H9 (cell line): ENCODE data around the gene PAX1. TPM values are rescaled to one million over a fixed set of nuclear protein-coding genes. Genes with fewer than 3 reads are reported as not detected.

ENCODE experiments used
- DNase-seq: peaks from one replicate; pipeline ENCODE4 v3.0.0-alpha.2; 2017
- H2AFZ ChIP-seq: one replicate; pipeline ENCODE4 v1.6.1; 2013; ENCODE audit warnings: mild to moderate bottlenecking, low read length, control low read depth, moderate library complexity
- H2AK5ac ChIP-seq: 2 replicates; pipeline ENCODE4 v1.6.1; 2013; ENCODE audit warnings: low read length, control low read depth, mixed read lengths; ENCODE audit not compliant: insufficient read length
- H2BK120ac ChIP-seq: one replicate; pipeline ENCODE4 v1.6.1; 2013; ENCODE audit warnings: low read depth, mild to moderate bottlenecking, low read length, control low read depth, inconsistent platforms; ENCODE audit not compliant: poor library complexity, severe bottlenecking
- H2BK12ac ChIP-seq: 2 replicates; pipeline ENCODE4 v1.6.1; 2013; ENCODE audit warnings: low read length, control low read depth, mixed read lengths, low read depth; ENCODE audit not compliant: insufficient read length
- H2BK15ac ChIP-seq: 2 replicates; pipeline ENCODE4 v1.6.1; 2013; ENCODE audit warnings: low read depth, low read length, control low read depth
- H2BK20ac ChIP-seq: one replicate; pipeline ENCODE4 v1.6.1; 2013; ENCODE audit warnings: low read depth, mild to moderate bottlenecking, low read length, control low read depth, inconsistent platforms; ENCODE audit not compliant: poor library complexity, severe bottlenecking
- H2BK5ac ChIP-seq: 2 replicates; pipeline ENCODE4 v1.6.1; 2013; ENCODE audit warnings: low read length, control low read depth, mixed read lengths; ENCODE audit not compliant: insufficient read length
- H3K14ac ChIP-seq: 2 replicates; pipeline ENCODE4 v1.6.1; 2013; ENCODE audit warnings: low read length, control low read depth; ENCODE audit not compliant: insufficient read depth
- H3K18ac ChIP-seq: 2 replicates; pipeline ENCODE4 v1.6.1; 2013; ENCODE audit warnings: low read depth, mild to moderate bottlenecking, mixed read lengths, low read length, control low read depth; ENCODE audit not compliant: insufficient read length
- H3K23ac ChIP-seq: 2 replicates; pipeline ENCODE4 v1.6.1; 2013; ENCODE audit warnings: low read length, control low read depth, mixed read lengths, low read depth; ENCODE audit not compliant: insufficient read length
- H3K23me2 ChIP-seq: 2 replicates; pipeline ENCODE4 v1.6.1; 2013; ENCODE audit warnings: low read depth, mild to moderate bottlenecking, mixed read lengths, low read length, control low read depth; ENCODE audit not compliant: insufficient read length, poor library complexity, severe bottlenecking
- H3K27ac ChIP-seq: 2 replicates; pipeline ENCODE4 v1.5.1; 2013; ENCODE audit warnings: low read length, control low read depth, mixed read lengths, low read depth; ENCODE audit not compliant: insufficient read length
- H3K27me3 ChIP-seq: 2 replicates; pipeline ENCODE4 v1.6.1; 2013; ENCODE audit warnings: low read length, control low read depth, inconsistent platforms; ENCODE audit not compliant: insufficient read depth
- H3K4ac ChIP-seq: 2 replicates; pipeline ENCODE4 v1.6.1; 2013; ENCODE audit warnings: low read depth, mild to moderate bottlenecking, control low read depth, inconsistent platforms, low read length, moderate library complexity
- H3K4me1 ChIP-seq: 2 replicates; pipeline ENCODE4 v1.6.1; 2013; ENCODE audit warnings: low read length, control low read depth, inconsistent platforms; ENCODE audit not compliant: insufficient read depth
- H3K4me2 ChIP-seq: 2 replicates; pipeline ENCODE4 v1.6.1; 2013; ENCODE audit warnings: low read length, control low read depth, mixed read lengths; ENCODE audit not compliant: insufficient read length, insufficient read depth
- H3K56ac ChIP-seq: 2 replicates; pipeline ENCODE4 v1.6.1; 2013; ENCODE audit warnings: low read depth, mild to moderate bottlenecking, mixed read lengths, low read length, control low read depth; ENCODE audit not compliant: insufficient read length
- H3K79me1 ChIP-seq: 2 replicates; pipeline ENCODE4 v1.6.1; 2013; ENCODE audit warnings: low read depth, mild to moderate bottlenecking, moderate library complexity, low read length, control low read depth, inconsistent platforms; ENCODE audit not compliant: insufficient read depth, poor library complexity, severe bottlenecking
- H3K79me2 ChIP-seq: 2 replicates; pipeline ENCODE4 v1.6.1; 2013; ENCODE audit warnings: low read length, control low read depth, inconsistent platforms; ENCODE audit not compliant: insufficient read depth
- H3K9ac ChIP-seq: 2 replicates; pipeline ENCODE4 v1.6.1; 2013; ENCODE audit warnings: low read length, control low read depth, mixed read lengths; ENCODE audit not compliant: insufficient read length; ENCODE audit errors: extremely low read depth
- H3K9me3 ChIP-seq: one replicate; pipeline ENCODE4 v1.6.1; 2013; ENCODE audit warnings: low read depth, low read length, inconsistent platforms; ENCODE audit not compliant: control insufficient read depth
- H3T11ph ChIP-seq: one replicate; pipeline ENCODE4 v1.6.1; 2013; ENCODE audit warnings: mild to moderate bottlenecking, low read length, control low read depth, inconsistent platforms
- H4K20me1 ChIP-seq: one replicate; pipeline ENCODE4 v1.6.1; 2013; ENCODE audit not compliant: control insufficient read depth, insufficient read length, insufficient read depth
- H4K5ac ChIP-seq: 2 replicates; pipeline ENCODE4 v1.6.1; 2013; ENCODE audit warnings: low read depth, mild to moderate bottlenecking, mixed read lengths, low read length, control low read depth; ENCODE audit not compliant: insufficient read length
- H4K8ac ChIP-seq: replicated peaks from 2 replicates; pipeline ENCODE4 v1.6.1; 2013; ENCODE audit warnings: low read length, control low read depth, mixed read lengths, low read depth; ENCODE audit not compliant: insufficient read length
- H4K91ac ChIP-seq: 2 replicates; pipeline ENCODE4 v1.6.1; 2013; ENCODE audit warnings: low read depth, mild to moderate bottlenecking, moderate library complexity, mixed read lengths, low read length, control low read depth; ENCODE audit not compliant: insufficient read length
- H3K27ac Mint-ChIP-seq, 3 experiments: 2 replicates in 2 of 3; 3 replicates in 1 of 3; pipeline ENCODE4 v1.8.0; 2020 to 2021; ENCODE audit warnings: mixed read lengths in 3 of 3, mild to moderate bottlenecking in 1 of 3, moderate library complexity in 1 of 3
- H3K27me3 Mint-ChIP-seq: 2 replicates; pipeline ENCODE4 v1.8.0; 2021; ENCODE audit warnings: low read depth, mild to moderate bottlenecking, moderate library complexity, mixed read lengths
- H3K36me3 Mint-ChIP-seq, 3 experiments: 2 replicates in 2 of 3; 3 replicates in 1 of 3; pipeline ENCODE4 v1.8.0; 2020 to 2021; ENCODE audit warnings: low read depth in 3 of 3, mixed read lengths in 3 of 3; ENCODE audit not compliant: insufficient read depth in 1 of 3
- H3K4me1 Mint-ChIP-seq, 2 experiments: 2 replicates each; pipeline ENCODE4 v1.8.0; 2020; ENCODE audit warnings: mixed read lengths in 2 of 2
- H3K4me3 Mint-ChIP-seq, 2 experiments: 2 replicates in 1 of 2; 3 replicates in 1 of 2; pipeline ENCODE4 v1.8.0; 2020 to 2021; ENCODE audit warnings: mild to moderate bottlenecking in 2 of 2, mixed read lengths in 2 of 2, moderate library complexity in 1 of 2
- H3K9me3 Mint-ChIP-seq, 2 experiments: 2 replicates in 1 of 2; 3 replicates in 1 of 2; pipeline ENCODE4 v1.8.0; 2020; ENCODE audit warnings: mild to moderate bottlenecking in 2 of 2, mixed read lengths in 2 of 2, moderate library complexity in 1 of 2
- CTCF ChIP-seq: fragments of 200-600 bp; sonication (generic); conservative IDR thresholded peaks from 3 replicates; pipeline ENCODE4 v1.8.0; 2021; ENCODE audit warnings: antibody characterized with exemption, mild to moderate bottlenecking
- WGBS: extraction: QIAGEN DNeasy Blood & Tissue Kit; methylation state at CpG from one replicate; pipeline ENCODE4 v1.1.7; 2013; ENCODE audit warnings: missing lambda C conversion rate, low lambda C conversion rate, mixed read lengths; ENCODE audit not compliant: insufficient read length; ENCODE audit errors: extremely low coverage; 5-methylcytosine and 5-hydroxymethylcytosine counted together
- total RNA-seq: library from RNA; stranded (reverse); gene quantifications from 2 replicates; pipeline ENCODE4 v1.2.1, GENCODE V29; 2021

PAX1 gene
- total RNA-seq, 1 experiment from 2014 or later: not detected

- peak overlapping the region in 1 of 3 experiments; percentile 48; a peak in 2 of 7 replicates for H3K27ac Mint-ChIP-seq
- peaks cover 0 to 8% of the 10 kb centered on the region in 2 experiments; a peak in 3 of 5 replicates for H3K9me3 Mint-ChIP-seq
- Histone ChIP-seq H3K9me3 (no peaks in the 10 kb centered on the region), H3K56ac (no peak overlapping the region), H3K9ac (no peak overlapping the region), H3K4me1 (no peaks in the 10 kb centered on the region), H3K18ac (no peak overlapping the region), H3K27ac (no peak overlapping the region), H2BK5ac (no peak overlapping the region), H3K79me1 (no peaks in the 10 kb centered on the region), H4K91ac (no peak overlapping the region), H2BK15ac (no peak overlapping the region), H3K14ac (no peak overlapping the region), H4K20me1 (no peaks in the 10 kb centered on the region), H2AK5ac (no peak overlapping the region), H2BK12ac (no peak overlapping the region), H4K8ac (no peak overlapping the region), H2AFZ (no peak overlapping the region), H3K23ac (no peak overlapping the region), H3K4me2 (no peak overlapping the region), H3K27me3 (peaks cover 97% of the 10 kb centered on the region), H3T11ph (no peak overlapping the region), H3K23me2 (peaks cover 4% of the 10 kb centered on the region), H3K79me2 (no peaks in the 10 kb centered on the region), H2BK20ac (no peak overlapping the region), H3K4ac (no peak overlapping the region), H4K5ac (no peak overlapping the region), H2BK120ac (no peak overlapping the region)
- peaks cover 98% of the 10 kb centered on the region for H3K27me3 Mint-ChIP-seq
- no CpG with 5 or more reads among the region's 31 CpGs for WGBS
- peak overlapping the region in 1 of 2 experiments; percentile 66; a peak in 3 of 5 replicates for H3K4me3 Mint-ChIP-seq
- H3K4me1 Mint-ChIP-seq: peaks cover 32 to 48% of the 10 kb centered on the region in 2 experiments
- H3K36me3 Mint-ChIP-seq: no peaks in the 10 kb centered on the region
- peak; percentile 73 for DNase-seq
- no peak for TF ChIP-seq CTCF
Observed at GRCh38 chr20:21704408-21705385, 767 bp upstream of the PAX1 start.
